Suppressor macrophage treated with lipopolysaccharide for 4 hours (primary cell): ENCODE results near the gene BCL2.

Experiments
- DNase-seq: peaks from one replicate; pipeline ENCODE4 v3.0.0-alpha.2; 2020

Gene BCL2

DNA sequence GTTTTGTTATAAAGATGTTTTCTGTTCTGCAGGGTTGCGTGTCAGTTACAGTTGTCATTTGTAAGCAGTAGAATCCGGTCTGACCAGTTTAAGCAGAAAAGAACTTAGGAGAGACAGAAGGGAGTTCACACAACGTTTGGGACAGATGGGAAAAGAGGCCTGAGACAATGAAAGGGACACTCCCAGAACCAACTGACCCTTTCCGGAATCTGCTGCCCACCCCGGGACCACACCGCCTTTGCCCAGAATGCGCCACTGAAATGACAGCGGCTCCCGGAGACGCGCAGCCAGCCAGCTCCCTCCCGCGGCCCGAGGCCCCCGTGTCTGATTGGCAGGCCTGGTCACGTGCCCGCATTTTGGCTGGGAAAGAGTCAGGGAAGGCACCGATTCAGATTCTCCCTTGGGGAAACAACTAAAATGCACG, 244.6 kb downstream of the BCL2 start:
- peak; percentile 71 for DNase-seq

DNA sequence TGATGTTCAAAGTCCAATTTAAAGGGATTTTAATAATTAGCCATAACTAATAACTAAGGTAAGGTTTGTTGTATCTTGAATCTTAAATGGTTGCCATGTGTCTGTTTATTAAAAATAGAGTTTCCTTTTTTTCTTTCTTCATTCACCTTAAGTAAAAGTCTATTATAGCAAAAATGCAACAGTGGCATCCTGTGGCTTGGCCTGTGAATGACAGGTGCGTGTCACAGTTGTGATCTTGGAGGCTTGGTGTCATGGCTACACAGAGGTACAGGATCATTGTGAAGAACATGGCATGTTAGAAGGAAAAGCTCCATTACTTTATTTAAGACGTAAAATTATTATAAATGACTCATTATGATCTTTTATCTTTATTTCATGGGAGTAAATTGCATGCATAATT, 246.1 kb downstream of the BCL2 start:
- no peak for DNase-seq
